Endothelial cell of umbilical vein (primary cell): ENCODE measurements around the gene RBFOX1. TPM values are rescaled to one million over a fixed set of nuclear protein-coding genes. Genes with fewer than 3 reads are reported as not detected.

Experiments used
- BruUV-seq: library from RNA; stranded (reverse); fragments of 400-500 nt; replicated peaks from 2 replicates; lab custom pipeline; 2021; lab: Mats Ljungman, UMichigan
- CTCF ChIA-PET: fragments of 300-600, 350-600 bp; sonication (Branson Sonifier 250); formaldehyde crosslinking; loops from one replicate; lab custom pipeline; 2021; ENCODE audit warnings: antibody characterized with exemption, inconsistent platforms; lab: Charles Lee
- POLR2A ChIA-PET: fragments of 300-600, 350-600 bp; sonication (Branson Sonifier 250); formaldehyde crosslinking; loops from one replicate; lab custom pipeline; 2021; ENCODE audit warnings: antibody characterized with exemption, inconsistent platforms; lab: Charles Lee
- DNase-seq: peaks from one replicate; pipeline ENCODE4 v3.0.0-alpha.2; 2011; ENCODE audit warnings: low read depth, low spot score
- FAIRE-seq: peaks from 2 replicates; lab custom pipeline; 2011; peaks lifted over from hg19 to GRCh38; lab: Jason Lieb, UNC
- H2AFZ ChIP-seq: 2 replicates; pipeline ENCODE4 v1.6.0; 2012; ENCODE audit warnings: low read depth, low read length, control low read depth, inconsistent platforms
- H3K27ac ChIP-seq: 2 replicates; pipeline ENCODE4 v1.5.1; 2011; ENCODE audit warnings: low read depth, mild to moderate bottlenecking, control low read depth, low read length, moderate library complexity; ENCODE audit not compliant: insufficient read depth
- H3K27me3 ChIP-seq, 2 experiments: 2 replicates each; pipeline versions ENCODE4 v1.6.0 to v1.6.1; 2011; ENCODE audit warnings: low read length in 2 of 2, mixed read lengths in 1 of 2; ENCODE audit not compliant: control insufficient read depth in 2 of 2, insufficient read depth in 2 of 2
- H3K36me3 ChIP-seq, 2 experiments: 2 replicates in 1 of 2; 3 replicates in 1 of 2; pipeline ENCODE4 v1.5.1; 2011; ENCODE audit warnings: low read length in 2 of 2, mild to moderate bottlenecking in 1 of 2, moderate library complexity in 1 of 2; ENCODE audit not compliant: control insufficient read depth in 2 of 2, insufficient read depth in 2 of 2; ENCODE audit errors: extremely low read depth in 1 of 2
- H3K4me1 ChIP-seq: 3 replicates; pipeline ENCODE4 v1.5.1; 2011; ENCODE audit warnings: mild to moderate bottlenecking, low read length; ENCODE audit not compliant: control insufficient read depth, insufficient read depth; ENCODE audit errors: extremely low read depth
- H3K4me2 ChIP-seq: 2 replicates; pipeline ENCODE4 v1.6.1; 2011; ENCODE audit warnings: low read length, control low read depth, mixed read lengths; ENCODE audit not compliant: insufficient read depth
- H3K4me3 ChIP-seq, 3 experiments: fragments of 200-600 bp in 1 of 3; sonication (generic), shearing (Covaris generic) in 1 of 3; replicated peaks in 1 of 3; 2 replicates each; pipeline ENCODE4 v1.5.1; 2011 to 2016; ENCODE audit warnings: control low read depth in 3 of 3, low read length in 3 of 3, mild to moderate bottlenecking in 2 of 3, inconsistent platforms in 1 of 3, low read depth in 1 of 3, moderate library complexity in 1 of 3; ENCODE audit not compliant: insufficient read depth in 1 of 3
- H3K79me2 ChIP-seq: 2 replicates; pipeline ENCODE4 v1.6.0; 2012; ENCODE audit warnings: low read length, inconsistent platforms; ENCODE audit not compliant: control insufficient read depth, insufficient read depth
- H3K9ac ChIP-seq: replicated peaks from 2 replicates; pipeline ENCODE3; 2011; ENCODE audit warnings: low read length, control low read depth; ENCODE audit not compliant: insufficient read depth; ENCODE audit errors: extremely low read depth
- H3K9me1 ChIP-seq: replicated peaks from 3 replicates; pipeline ENCODE4 v1.6.0; 2011; ENCODE audit warnings: mild to moderate bottlenecking, low read length; ENCODE audit not compliant: control insufficient read depth, insufficient read depth; ENCODE audit errors: extremely low read depth
- H3K9me3 ChIP-seq: replicated peaks from 2 replicates; pipeline ENCODE4 v1.5.1; 2012; ENCODE audit warnings: low read length, inconsistent platforms; ENCODE audit not compliant: control insufficient read depth, insufficient read depth
- H4K20me1 ChIP-seq: replicated peaks from 2 replicates; pipeline ENCODE3; 2011; ENCODE audit warnings: mild to moderate bottlenecking, low read length; ENCODE audit not compliant: control insufficient read depth, insufficient read depth; ENCODE audit errors: extremely low read depth
- EZH2 ChIP-seq: IDR thresholded peaks from 2 replicates; pipeline ENCODE4 v1.6.1; 2012; ENCODE audit warnings: borderline replicate concordance, low read depth, mild to moderate bottlenecking, moderate library complexity, low read length, inconsistent platforms; ENCODE audit not compliant: severe bottlenecking
- FOS ChIP-seq: IDR thresholded peaks from 2 replicates; pipeline ENCODE4 v1.6.1; 2011; ENCODE audit warnings: mild to moderate bottlenecking, low read length, moderate library complexity, borderline replicate concordance; ENCODE audit not compliant: insufficient read depth
- GATA2 ChIP-seq: IDR thresholded peaks from 2 replicates; pipeline ENCODE4 v1.7.0; 2011; ENCODE audit warnings: low read depth, mild to moderate bottlenecking, moderate library complexity, mixed read lengths, low read length; ENCODE audit not compliant: insufficient read length, insufficient read depth
- JUN ChIP-seq: IDR thresholded peaks from 2 replicates; pipeline ENCODE4 v1.6.1; 2011; ENCODE audit warnings: borderline replicate concordance, low read depth; ENCODE audit not compliant: insufficient read length, insufficient read depth
- MYC ChIP-seq: IDR thresholded peaks from one replicate; pipeline ENCODE4 v1.6.1; 2011; ENCODE audit warnings: mild to moderate bottlenecking, low read depth, low read length
- POLR2A ChIP-seq: IDR thresholded peaks from 2 replicates; pipeline ENCODE4 v1.6.1; 2012; ENCODE audit warnings: low read depth, mild to moderate bottlenecking, control low read depth, low read length
- POLR2AphosphoS5 ChIP-seq: IDR thresholded peaks from 2 replicates; pipeline ENCODE4 v1.6.1; 2012; ENCODE audit warnings: low read depth, mild to moderate bottlenecking, control low read depth, low read length, moderate library complexity; ENCODE audit not compliant: insufficient read depth
- dilution Hi-C: fragments of 300-500 bp; cut with MboI; formaldehyde crosslinking; loops from one replicate; pipeline ENCODE4 v1.15.0; 2019; ENCODE audit warnings: low sequenced_read_pairs; ENCODE audit not compliant: extremely low pct_ligation_motif_present
- intact Hi-C: fragments of 100-400 bp; cut with micrococcal nuclease; formaldehyde crosslinking; loops from one replicate; pipeline ENCODE4 v1.10.0; 2022
- polyA plus RNA-seq, 4 experiments: library from polyadenylated mRNA; depleted of rRNA in 3 of 4; stranded (reverse) in 3 of 4; unstranded in 1 of 4; fragments of >200 nt; gene quantifications; 2 replicates each; pipeline versions ENCODE4 v1.2.1 to v1.2.3, GENCODE V29; 2011 to 2012; ENCODE audit warnings: missing spikeins in 1 of 4
- total RNA-seq: library from RNA; stranded (reverse); gene quantifications from 2 replicates; pipeline ENCODE4 v1.2.3, GENCODE V29; 2021
- TF ChIP-seq, protein P1 (sequence below): IDR thresholded peaks from 2 replicates; pipeline ENCODE4 v1.6.1; 2011; ENCODE audit not compliant: insufficient read depth, insufficient read length
- TF ChIP-seq, protein P2 (sequence below), 2 donors: IDR thresholded peaks; 1 replicate in 1 of 2; 2 replicates in 1 of 2; pipeline ENCODE4 v1.5.1; 2011; ENCODE audit warnings: low read length in 2 of 2, mild to moderate bottlenecking in 2 of 2, moderate library complexity in 2 of 2, control low read depth in 1 of 2, inconsistent platforms in 1 of 2, low read depth in 1 of 2; ENCODE audit not compliant: insufficient read depth in 1 of 2; ENCODE audit errors: extremely low read depth in 1 of 2

RBFOX1 gene
- total and polyA plus RNA-seq, 2 donors (not counting 3 experiments of a cell fraction or from before 2014, with no cell fraction given): not detected

DNA sequence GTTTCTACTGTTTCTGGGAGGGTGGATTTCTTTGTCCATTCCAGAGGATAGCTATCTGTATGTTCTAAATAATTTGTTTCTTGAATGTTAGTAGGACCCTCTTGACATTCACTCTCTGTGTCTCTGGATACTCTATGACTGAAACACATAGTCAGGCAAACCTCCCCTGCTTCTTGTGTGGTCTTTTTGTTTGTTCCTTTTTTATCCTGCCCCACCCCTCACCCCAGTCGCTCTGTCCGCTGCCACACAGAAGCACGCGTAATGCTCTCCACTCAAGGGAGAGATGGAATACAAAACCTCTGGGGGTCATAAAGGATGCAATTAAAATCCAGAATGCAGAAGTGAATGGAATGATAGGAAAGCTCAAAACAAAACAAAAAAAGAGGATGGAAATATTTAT is 253.1 kb downstream of the RBFOX1 start:
- ChIA-PET POLR2A (no interaction called here), CTCF (no interaction called here)
- H3K27me3 ChIP-seq: no peaks in the 10 kb centered on the region

More for the DNA sequence above, 253.1 kb downstream of the RBFOX1 start:
- no peak overlapping the region for H3K9ac ChIP-seq
- peaks cover 7% of the 10 kb centered on the region for H3K9me3 ChIP-seq
- intact Hi-C loops (no loop called here), dilution Hi-C loops (no loop called here)
- no peak overlapping the region for H2AFZ ChIP-seq
- no peak overlapping the region for H3K4me2 ChIP-seq
- no peaks in the 10 kb centered on the region for H3K36me3 ChIP-seq
- H3K27ac ChIP-seq: no peak overlapping the region
- no peaks in the 10 kb centered on the region for H4K20me1 ChIP-seq
- H3K4me3 ChIP-seq: no peak overlapping the region
- BruUV-seq: no TSS peak
- no peak for DNase-seq
- TF ChIP-seq FOS: no peak
- TF ChIP-seq JUN: no peak
- no peak for TF ChIP-seq EZH2
- TF ChIP-seq MYC: no peak
- no peak for TF ChIP-seq POLR2AphosphoS5
- TF ChIP-seq POLR2A: no peak
- TF ChIP-seq, protein P1, sequence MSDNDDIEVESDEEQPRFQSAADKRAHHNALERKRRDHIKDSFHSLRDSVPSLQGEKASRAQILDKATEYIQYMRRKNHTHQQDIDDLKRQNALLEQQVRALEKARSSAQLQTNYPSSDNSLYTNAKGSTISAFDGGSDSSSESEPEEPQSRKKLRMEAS: no peak
- TF ChIP-seq GATA2: no peak
- TF ChIP-seq, protein P2, sequence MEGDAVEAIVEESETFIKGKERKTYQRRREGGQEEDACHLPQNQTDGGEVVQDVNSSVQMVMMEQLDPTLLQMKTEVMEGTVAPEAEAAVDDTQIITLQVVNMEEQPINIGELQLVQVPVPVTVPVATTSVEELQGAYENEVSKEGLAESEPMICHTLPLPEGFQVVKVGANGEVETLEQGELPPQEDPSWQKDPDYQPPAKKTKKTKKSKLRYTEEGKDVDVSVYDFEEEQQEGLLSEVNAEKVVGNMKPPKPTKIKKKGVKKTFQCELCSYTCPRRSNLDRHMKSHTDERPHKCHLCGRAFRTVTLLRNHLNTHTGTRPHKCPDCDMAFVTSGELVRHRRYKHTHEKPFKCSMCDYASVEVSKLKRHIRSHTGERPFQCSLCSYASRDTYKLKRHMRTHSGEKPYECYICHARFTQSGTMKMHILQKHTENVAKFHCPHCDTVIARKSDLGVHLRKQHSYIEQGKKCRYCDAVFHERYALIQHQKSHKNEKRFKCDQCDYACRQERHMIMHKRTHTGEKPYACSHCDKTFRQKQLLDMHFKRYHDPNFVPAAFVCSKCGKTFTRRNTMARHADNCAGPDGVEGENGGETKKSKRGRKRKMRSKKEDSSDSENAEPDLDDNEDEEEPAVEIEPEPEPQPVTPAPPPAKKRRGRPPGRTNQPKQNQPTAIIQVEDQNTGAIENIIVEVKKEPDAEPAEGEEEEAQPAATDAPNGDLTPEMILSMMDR (IDR thresholded peaks at IDR 0.05; ENCODE audit: extremely low read depth in 1 of 2, insufficient read depth in 1 of 2, low read depth in 1 of 2, low read length in 2 of 2): no peak
- no peak for FAIRE-seq
- no peaks in the 10 kb centered on the region for H3K9me1 ChIP-seq
- H3K4me1 ChIP-seq: no peaks in the 10 kb centered on the region
- H3K79me2 ChIP-seq: no peaks in the 10 kb centered on the region
